GM12892 (cell line): ENCODE data around the gene ANKRD17. TPM values are rescaled to one million over a fixed set of nuclear protein-coding genes. Genes with fewer than 3 reads are reported as not detected.
"Not testable (repeated sequence)": the region's sequence is repeated elsewhere in the genome, so short reads cannot be mapped to it uniquely, and the experiment has no call there.

Experiments used
- DNase-seq: peaks from one replicate; pipeline ENCODE4 v3.0.0; 2011; ENCODE audit not compliant: insufficient read length
- FAIRE-seq: peaks from 2 replicates; lab custom pipeline; 2011; peaks lifted over from hg19 to GRCh38; lab: Jason Lieb, UNC
- POLR2A ChIP-seq: IDR thresholded peaks from 2 replicates; pipeline ENCODE4 v1.6.1; 2011; ENCODE audit warnings: low read depth, low read length, control low read depth
- POLR2AphosphoS5 ChIP-seq: IDR thresholded peaks from 2 replicates; pipeline ENCODE4 v1.6.1; 2011; ENCODE audit warnings: low read depth, low read length, control low read depth
- TAF1 ChIP-seq: IDR thresholded peaks from 2 replicates; pipeline ENCODE4 v1.6.1; 2011; ENCODE audit warnings: low read depth, mild to moderate bottlenecking, control low read depth, low read length, borderline replicate concordance
- polyA plus RNA-seq: library from polyadenylated mRNA; unstranded; fragments of >200 nt; gene quantifications from one replicate; pipeline ENCODE4 v1.2.1, GENCODE V29; 2012; ENCODE audit warnings: missing spikeins, inconsistent platforms; ENCODE audit not compliant: missing spikeins

Gene ANKRD17, protein sequence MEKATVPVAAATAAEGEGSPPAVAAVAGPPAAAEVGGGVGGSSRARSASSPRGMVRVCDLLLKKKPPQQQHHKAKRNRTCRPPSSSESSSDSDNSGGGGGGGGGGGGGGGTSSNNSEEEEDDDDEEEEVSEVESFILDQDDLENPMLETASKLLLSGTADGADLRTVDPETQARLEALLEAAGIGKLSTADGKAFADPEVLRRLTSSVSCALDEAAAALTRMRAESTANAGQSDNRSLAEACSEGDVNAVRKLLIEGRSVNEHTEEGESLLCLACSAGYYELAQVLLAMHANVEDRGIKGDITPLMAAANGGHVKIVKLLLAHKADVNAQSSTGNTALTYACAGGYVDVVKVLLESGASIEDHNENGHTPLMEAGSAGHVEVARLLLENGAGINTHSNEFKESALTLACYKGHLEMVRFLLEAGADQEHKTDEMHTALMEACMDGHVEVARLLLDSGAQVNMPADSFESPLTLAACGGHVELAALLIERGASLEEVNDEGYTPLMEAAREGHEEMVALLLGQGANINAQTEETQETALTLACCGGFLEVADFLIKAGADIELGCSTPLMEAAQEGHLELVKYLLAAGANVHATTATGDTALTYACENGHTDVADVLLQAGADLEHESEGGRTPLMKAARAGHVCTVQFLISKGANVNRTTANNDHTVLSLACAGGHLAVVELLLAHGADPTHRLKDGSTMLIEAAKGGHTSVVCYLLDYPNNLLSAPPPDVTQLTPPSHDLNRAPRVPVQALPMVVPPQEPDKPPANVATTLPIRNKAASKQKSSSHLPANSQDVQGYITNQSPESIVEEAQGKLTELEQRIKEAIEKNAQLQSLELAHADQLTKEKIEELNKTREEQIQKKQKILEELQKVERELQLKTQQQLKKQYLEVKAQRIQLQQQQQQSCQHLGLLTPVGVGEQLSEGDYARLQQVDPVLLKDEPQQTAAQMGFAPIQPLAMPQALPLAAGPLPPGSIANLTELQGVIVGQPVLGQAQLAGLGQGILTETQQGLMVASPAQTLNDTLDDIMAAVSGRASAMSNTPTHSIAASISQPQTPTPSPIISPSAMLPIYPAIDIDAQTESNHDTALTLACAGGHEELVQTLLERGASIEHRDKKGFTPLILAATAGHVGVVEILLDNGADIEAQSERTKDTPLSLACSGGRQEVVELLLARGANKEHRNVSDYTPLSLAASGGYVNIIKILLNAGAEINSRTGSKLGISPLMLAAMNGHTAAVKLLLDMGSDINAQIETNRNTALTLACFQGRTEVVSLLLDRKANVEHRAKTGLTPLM (N-terminal part only)
- polyA plus RNA-seq = 20.9 TPM

DNA sequence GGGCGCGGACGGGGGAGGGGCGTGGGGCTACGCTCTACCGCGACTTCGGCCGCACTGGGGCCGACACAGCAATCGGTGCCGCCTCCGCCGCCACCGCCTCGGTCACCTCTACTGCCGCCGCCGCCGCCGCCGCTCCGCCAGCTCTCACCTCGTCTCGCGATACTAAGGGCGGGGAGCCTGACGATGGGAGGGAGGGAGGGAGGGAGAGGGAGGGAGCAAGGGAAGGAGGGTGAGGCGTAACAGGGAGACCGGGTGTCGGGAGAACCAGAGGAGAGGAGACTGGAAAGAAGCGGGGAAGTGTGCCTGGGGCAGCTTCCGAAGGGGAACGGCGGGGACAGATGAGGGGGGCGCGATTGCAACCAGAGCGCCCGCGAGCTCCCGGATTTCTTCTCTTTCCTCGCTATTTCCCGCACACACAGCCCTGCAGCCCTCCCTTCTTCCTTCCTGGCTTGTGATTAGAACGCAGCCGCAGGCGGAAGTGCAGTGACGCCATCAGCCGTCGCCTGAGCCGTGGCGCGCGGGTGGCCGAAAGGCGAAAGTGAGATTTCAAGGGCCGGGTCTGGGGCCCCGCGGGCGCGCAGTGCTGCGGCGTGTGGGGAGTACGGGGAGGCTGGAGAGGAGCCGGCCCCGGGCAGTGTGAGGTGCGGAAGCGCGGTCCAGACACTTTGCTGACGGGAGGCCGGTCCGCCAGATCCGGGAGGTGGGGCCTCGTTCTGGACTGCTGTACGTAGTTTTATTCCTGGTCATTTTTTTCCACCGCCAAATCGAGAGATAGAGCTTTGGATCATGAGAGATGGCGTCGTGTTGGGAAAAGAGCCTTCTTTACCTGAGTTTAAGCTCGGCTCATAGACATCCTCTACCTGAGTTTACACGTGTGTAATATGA lies at the start of gene ANKRD17:
Gene ANKRD17, minus strand, starts transcription at position 113 of the 885 bp plus-strand sequence. CDS start 130 bp downstream, outside the sequence.
- DNase-seq = peak; percentile 57
- TF ChIP-seq TAF1 (peak; percentile 86), POLR2A (peak; percentile 96), POLR2AphosphoS5 (peak; percentile 96)
- peak; percentile 97 for FAIRE-seq

DNA sequence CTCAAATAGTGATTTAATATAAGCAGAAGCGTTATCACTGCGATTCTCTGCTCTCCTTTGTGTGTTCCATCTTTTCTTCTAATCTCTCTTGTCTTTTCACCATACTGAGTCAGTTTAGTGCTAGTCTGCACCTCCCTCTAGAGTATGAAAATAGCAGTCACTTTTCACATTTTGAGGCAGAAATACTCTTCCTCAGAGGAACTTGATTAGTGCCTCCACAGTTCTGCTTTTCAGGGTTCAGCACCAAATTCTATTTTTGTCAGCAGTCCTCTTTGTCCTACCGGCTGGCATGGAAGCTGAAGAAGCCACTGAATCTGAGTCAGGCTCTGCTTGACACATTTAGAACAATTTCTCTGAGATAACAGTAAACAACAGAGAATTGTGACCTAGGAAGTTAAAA lies 49.7 kb upstream of the ANKRD17 start:
- FAIRE-seq = no peak
- DNase-seq = no peak
- no peak for TF ChIP-seq POLR2A
- TF ChIP-seq POLR2AphosphoS5 = no peak
- TF ChIP-seq TAF1 = no peak

DNA sequence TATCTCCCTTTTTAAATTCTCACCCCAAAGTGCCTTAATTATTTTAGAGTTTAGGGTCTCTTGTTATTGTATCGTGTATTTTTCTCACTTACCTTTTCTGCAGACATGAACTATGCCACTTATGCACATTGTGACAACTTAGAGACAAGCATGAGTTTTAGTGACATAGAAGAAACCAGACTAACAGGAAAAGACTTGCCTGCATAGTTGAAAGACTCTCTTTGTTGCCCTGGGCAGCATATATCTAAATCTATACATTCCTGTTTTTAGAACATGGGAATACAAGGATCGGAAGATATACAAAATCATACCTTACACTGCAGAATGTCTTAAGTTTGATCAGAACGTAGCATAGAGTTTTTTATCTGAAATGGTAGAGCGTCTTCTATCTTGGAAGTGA lies 45.1 kb upstream of the ANKRD17 start:
- TF ChIP-seq POLR2A = no peak
- no peak for TF ChIP-seq TAF1
- no peak for TF ChIP-seq POLR2AphosphoS5
- FAIRE-seq (no peak), DNase-seq (no peak)

DNA sequence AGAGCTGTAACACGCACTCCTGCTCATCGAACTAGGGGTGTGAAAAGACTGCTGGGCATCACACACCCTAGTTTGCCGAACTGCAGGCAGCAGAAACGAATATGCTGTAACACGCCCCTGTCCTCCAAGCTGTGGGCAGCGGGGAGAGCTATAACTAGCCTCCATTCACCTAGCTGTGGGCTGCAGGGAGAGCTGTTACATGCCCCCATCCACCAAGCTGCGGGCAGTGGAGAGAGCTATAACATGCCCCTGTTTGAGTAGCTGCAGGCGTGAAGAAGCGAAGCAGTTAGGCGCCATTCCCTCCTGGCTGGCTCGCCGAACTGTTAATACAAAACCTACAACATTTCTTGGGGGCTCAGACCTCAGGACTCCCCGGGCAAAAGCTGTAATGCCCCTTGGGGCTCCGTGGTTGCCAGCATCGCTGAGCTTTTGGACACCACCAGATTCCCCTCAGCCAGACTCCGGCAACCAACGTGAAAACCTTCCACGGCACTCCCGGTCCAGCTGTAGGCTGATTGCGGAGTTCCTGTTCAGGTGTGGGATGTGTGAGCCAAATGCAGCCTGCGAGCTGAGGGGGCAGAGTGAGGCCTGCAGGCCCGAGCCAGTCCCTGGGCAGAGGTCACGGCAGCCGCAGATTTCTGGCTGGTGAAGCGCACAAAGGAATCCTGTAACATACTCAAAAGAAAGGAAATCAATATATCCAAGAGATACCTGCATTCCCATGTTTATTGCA lies 41.1 kb upstream of the ANKRD17 start:
- DNase-seq (no peak), FAIRE-seq (no peak)
- TF ChIP-seq POLR2A (no peak), POLR2AphosphoS5 (no peak), TAF1 (no peak)

DNA sequence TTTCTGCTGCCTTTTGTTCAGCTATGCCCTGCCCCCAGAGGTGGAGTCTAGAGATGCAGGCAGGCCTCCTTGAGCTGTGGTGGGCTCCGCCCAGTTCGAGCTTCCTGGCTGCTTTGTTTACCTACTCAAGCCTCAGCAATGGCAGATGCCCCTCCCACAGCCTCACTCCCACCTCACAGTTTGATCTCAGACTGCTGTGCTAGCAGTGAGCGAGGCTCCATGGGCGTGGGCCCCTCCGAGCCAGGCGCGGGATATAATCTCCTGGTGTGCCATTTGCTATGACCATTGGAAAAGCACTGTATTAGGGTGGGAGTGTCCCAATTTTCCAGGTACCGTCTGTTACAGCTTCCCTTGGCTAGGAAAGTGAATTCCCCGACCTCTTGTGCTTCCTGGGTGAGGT lies 34.1 kb upstream of the ANKRD17 start:
- not testable (repeated sequence) for FAIRE-seq, DNase-seq

DNA sequence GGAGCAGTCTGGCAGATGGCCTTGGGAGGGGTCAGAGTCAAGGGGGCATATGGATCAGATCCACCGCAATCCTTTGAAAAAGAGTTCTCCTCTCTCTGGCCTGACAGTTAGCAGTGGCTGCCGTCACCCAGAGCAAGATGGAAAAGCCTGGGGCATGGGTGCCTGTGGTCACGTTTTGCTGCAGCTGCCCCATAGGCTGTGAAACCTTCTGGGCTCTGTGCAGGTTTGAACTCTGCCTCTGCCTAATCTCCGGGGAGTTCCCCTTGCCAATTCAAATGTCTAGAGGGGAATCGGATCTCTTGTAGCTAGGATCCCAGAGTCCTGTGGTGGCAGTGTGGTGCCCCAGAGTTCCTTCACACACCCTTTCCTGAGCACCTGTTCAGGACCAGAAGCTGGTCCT lies 23.4 kb upstream of the ANKRD17 start:
- FAIRE-seq (no peak), DNase-seq (no peak)
- TF ChIP-seq POLR2A (no peak), POLR2AphosphoS5 (no peak)

DNA sequence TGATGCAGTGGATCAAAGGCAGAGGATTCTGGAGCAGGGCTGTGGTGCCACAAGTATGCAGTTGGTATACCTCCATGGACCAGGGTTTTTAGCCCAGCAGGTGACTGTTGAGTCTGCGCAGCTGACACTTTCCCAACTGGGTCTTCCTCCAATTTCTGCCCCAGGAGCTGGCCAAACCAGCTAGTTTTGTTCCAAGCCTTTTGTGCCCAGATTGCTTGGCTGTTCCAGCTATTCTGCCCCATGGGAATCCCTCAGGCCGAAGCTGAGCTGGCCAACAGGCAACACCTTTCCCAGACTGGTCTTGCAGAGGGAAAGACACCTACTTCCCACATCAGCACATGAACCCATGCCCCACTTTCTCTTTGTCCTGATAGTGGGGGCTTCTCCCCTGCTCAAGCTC lies 22.8 kb upstream of the ANKRD17 start:
- DNase-seq (no peak), FAIRE-seq (no peak)
- TF ChIP-seq POLR2AphosphoS5 (no peak), TAF1 (no peak)

DNA sequence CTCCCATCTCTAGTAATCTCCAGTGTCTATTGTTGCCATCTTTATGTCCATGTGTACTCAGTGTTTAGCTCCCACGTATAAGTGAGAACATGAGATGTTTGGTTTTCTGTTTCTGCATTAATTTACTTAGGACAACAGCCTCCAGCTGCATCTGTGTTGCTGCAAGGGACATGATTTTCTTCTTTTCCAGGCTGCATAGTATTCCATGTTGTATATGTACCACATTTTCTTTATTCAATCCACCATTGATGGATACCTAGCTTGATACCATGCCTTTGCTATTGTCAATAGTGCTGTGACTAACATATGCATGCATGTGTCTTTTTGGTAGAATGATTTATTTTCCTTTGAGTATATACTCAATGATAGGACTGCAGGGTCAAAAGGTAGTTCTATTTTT lies 18.6 kb upstream of the ANKRD17 start:
- FAIRE-seq (no peak), DNase-seq (no peak)
- TF ChIP-seq POLR2AphosphoS5 = no peak
- no peak for TF ChIP-seq POLR2A
- TF ChIP-seq TAF1 = no peak

DNA sequence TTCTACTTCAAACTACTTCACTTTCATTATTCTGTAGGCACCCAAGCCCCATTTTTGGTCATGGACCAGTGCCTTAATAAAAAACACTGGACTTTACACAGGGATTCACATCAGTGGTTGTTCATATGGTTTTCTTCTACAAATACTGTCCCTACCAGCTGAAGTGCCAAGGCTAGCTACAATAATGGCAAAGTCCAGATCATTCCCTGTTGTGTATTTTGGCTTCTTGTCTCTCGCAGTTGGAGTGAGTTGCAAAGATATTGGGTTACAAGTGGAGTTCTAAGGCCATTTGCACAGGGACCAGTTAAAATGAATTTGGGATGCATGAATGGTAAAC lies 16.7 kb upstream of the ANKRD17 start:
- DNase-seq (no peak), FAIRE-seq (no peak)
- TF ChIP-seq TAF1 (no peak), POLR2A (no peak), POLR2AphosphoS5 (no peak)

DNA sequence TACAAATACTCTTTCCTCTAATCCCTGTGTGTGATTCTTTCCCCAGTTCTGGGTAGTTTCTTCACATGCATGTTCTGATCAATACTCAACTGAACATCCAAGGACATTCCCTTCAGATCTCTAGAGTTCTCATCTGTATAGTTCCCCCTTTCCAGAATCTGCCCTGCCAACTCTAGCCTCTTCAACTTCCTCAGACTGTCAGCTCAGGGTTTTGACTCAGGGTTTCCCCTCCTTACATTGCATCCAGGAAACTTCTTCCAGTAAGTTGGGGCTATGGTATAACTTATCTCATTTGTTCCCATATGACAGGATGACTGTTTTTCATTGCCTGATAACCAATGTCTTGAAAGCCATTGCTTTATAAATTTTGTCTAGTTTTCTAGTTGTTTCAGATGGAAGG lies 14.2 kb upstream of the ANKRD17 start:
- no peak for FAIRE-seq
- TF ChIP-seq POLR2A = no peak
- no peak for TF ChIP-seq POLR2AphosphoS5
- no peak for DNase-seq

DNA sequence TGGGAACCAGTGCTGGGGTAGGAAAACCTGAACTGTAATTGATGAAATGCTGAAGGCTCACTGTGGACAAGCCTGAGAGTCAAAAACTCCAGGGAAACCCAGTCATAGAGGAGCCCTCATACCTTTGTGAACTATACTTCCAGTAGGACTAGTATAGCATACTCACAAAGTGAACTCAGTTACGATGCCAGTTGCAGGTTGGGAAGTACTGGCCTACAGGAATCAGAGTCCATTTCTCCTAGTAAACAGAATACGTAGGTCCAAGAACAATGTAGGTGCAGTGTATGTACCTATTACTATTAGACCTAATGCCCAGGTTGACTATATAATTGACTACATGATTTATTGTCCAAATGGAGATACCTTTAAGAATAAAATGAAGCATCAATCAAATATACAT lies 8.5 kb upstream of the ANKRD17 start:
- TF ChIP-seq POLR2AphosphoS5 = no peak
- no peak for TF ChIP-seq POLR2A
- TF ChIP-seq TAF1 = no peak
- DNase-seq (no peak), FAIRE-seq (peak; percentile 5)
